ENCODE data around the gene WDR41. TPM values are rescaled to one million over a fixed set of nuclear protein-coding genes. Genes with fewer than 3 reads are reported as not detected.

WDR41 gene
- total RNA-seq, 3 donors from 2014 or later, result 49.8 to 75.2 (median 56.6) TPM

DNA sequence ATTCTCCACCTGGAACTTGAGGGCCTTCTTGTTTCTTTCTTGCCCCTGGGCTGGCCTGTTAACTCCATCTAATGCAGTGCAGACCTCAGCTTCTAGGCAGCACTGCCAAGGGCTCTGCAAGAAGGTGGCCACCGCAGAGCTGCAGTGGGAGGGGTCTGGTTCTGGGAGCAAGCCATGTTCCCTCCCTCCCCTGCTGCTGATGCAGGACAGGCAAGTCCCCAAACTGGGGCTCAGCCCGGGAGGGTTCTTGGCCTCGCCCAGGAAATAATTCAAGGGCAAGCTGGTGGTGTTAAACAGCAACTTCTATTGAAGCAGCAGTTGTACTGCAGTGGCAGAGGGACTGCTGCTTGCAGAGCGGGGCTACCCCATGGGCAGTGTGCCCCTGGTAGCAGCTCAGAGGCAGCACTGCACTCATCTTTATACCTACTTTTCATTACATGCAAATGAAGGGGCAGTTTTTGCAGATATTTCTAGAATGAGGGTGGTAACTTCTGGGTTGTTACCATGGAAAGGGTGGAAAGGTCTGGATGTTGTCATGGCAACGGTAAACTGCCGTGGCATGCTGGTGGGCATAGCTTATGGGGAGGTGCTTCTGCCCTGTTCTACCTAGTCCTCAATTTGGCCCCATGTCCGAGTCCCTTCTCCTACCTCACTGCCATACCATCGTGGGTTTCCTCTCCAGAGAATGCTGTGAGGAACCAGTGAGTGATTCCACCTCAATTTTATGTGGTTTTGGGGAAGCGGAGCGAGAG, 82.1 kb downstream of the WDR41 start:
- H3K36me3 ChIP-seq, result no peaks in the 10 kb centered on the region
- TF ChIP-seq, protein P1, sequence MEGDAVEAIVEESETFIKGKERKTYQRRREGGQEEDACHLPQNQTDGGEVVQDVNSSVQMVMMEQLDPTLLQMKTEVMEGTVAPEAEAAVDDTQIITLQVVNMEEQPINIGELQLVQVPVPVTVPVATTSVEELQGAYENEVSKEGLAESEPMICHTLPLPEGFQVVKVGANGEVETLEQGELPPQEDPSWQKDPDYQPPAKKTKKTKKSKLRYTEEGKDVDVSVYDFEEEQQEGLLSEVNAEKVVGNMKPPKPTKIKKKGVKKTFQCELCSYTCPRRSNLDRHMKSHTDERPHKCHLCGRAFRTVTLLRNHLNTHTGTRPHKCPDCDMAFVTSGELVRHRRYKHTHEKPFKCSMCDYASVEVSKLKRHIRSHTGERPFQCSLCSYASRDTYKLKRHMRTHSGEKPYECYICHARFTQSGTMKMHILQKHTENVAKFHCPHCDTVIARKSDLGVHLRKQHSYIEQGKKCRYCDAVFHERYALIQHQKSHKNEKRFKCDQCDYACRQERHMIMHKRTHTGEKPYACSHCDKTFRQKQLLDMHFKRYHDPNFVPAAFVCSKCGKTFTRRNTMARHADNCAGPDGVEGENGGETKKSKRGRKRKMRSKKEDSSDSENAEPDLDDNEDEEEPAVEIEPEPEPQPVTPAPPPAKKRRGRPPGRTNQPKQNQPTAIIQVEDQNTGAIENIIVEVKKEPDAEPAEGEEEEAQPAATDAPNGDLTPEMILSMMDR (IDR thresholded peaks at IDR 0.05), result no peak
- TF ChIP-seq POLR2A (IDR thresholded peaks at IDR 0.05) (no peak), POLR2AphosphoS5 (IDR thresholded peaks at IDR 0.05) (no peak)
- no peaks in the 10 kb centered on the region for H3K9me3 ChIP-seq
- H3K4me1 ChIP-seq, result no peaks in the 10 kb centered on the region
- no peak for DNase-seq (ENCODE audit: low spot score in 2 of 2)
- no peak overlapping the region for H3K4me3 ChIP-seq
- H3K27me3 ChIP-seq, result no peaks in the 10 kb centered on the region
- no peak overlapping the region for H3K27ac ChIP-seq
- intact Hi-C loops (cut with DNase I; ENCODE audit: low total_unique reads), result no loop called here

DNA sequence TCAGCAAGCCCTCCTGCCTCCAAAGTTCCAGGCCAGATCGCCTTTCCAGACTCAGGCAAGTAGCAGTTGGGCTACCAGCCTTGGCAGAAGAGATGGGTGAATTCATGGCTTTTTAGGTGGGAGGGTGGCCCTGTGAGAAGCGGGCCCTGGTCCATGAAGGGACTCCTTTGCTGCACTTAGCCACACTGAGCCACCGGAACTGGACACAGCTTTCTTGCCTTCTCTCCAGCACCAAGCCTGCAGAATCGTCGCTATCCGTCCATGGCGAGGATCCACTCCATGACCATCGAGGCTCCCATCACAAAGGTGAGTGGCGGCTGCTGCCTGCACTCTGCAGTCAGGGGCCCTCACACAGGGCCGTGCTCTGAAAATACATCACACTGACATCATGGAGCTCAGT, 85.0 kb downstream of the WDR41 start:
- intact Hi-C loops (cut with DNase I; ENCODE audit: low total_unique reads), result no loop called here

DNA sequence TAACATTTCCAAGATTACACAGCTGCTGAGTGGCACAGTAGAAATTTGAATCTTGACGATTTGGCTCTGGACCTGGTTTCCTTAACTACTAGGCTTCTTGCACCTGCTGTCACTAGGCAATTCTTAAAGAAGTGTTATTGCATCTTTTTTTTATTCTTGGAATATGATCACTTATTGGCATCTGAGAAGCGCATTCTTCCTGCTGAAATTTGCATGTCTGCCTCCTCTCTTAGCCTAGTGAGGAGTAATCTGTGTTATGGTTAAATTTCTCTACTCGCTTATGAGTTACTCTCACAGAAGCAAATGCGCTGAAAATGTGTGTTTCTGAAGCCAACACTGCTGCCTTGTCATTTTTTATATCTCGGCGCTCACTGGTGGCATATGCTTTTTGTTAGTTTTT, 89.3 kb downstream of the WDR41 start:
- H3K4me3 ChIP-seq, result no peak overlapping the region
- DNase-seq (ENCODE audit: low spot score in 2 of 2), result no peak
- TF ChIP-seq POLR2A (IDR thresholded peaks at IDR 0.05) (no peak), POLR2AphosphoS5 (IDR thresholded peaks at IDR 0.05) (no peak)
- TF ChIP-seq, protein P1 (IDR thresholded peaks at IDR 0.05), result no peak
- H3K4me1 ChIP-seq, result no peaks in the 10 kb centered on the region
- no peaks in the 10 kb centered on the region for H3K36me3 ChIP-seq
- H3K27me3 ChIP-seq, result no peaks in the 10 kb centered on the region
- intact Hi-C loops (cut with DNase I; ENCODE audit: low total_unique reads), result loop anchor here (5.0 kb wide), 1 partner anchor 295 kb away; no protein-coding TSS in a partner anchor
- H3K27ac ChIP-seq, result no peak overlapping the region
- no peaks in the 10 kb centered on the region for H3K9me3 ChIP-seq

More for the DNA sequence above, 85.0 kb downstream of the WDR41 start:
- Histone ChIP-seq H3K9me3 (no peaks in the 10 kb centered on the region), H3K4me1 (no peaks in the 10 kb centered on the region), H3K36me3 (no peaks in the 10 kb centered on the region), H3K4me3 (no peak overlapping the region), H3K27ac (no peak overlapping the region), H3K27me3 (no peaks in the 10 kb centered on the region)
- DNase-seq (ENCODE audit: low spot score in 2 of 2), result no peak
- TF ChIP-seq POLR2A (IDR thresholded peaks at IDR 0.05), result no peak
- TF ChIP-seq, protein P1 (IDR thresholded peaks at IDR 0.05), result no peak
- TF ChIP-seq POLR2AphosphoS5 (IDR thresholded peaks at IDR 0.05), result no peak

DNA sequence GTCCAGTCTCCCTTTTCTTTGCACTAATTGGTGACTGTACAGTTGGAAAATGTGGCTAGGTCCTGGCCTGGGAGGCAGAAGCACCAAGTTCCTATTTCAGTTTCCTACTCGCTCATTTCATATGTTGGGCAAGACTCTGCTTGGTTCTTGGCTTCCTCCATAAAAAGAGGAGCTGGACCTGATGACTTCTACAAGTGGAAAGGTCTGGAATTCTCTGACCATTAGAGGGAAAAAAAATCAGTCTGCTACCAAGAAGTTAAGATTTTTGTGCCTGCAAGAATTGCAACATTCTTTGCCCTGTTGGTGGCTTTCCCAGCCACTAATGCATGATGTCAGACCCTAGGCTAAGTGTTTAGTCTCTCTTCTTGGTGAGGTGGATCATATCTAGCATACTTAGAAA, 91.5 kb downstream of the WDR41 start:
- DNase-seq (ENCODE audit: low spot score in 2 of 2), result no peak
- H3K9me3 ChIP-seq, result no peaks in the 10 kb centered on the region
- no peaks in the 10 kb centered on the region for H3K36me3 ChIP-seq
- TF ChIP-seq POLR2AphosphoS5 (IDR thresholded peaks at IDR 0.05) (no peak), POLR2A (IDR thresholded peaks at IDR 0.05) (no peak)
- TF ChIP-seq, protein P1 (IDR thresholded peaks at IDR 0.05), result no peak
- H3K27me3 ChIP-seq, result no peaks in the 10 kb centered on the region
- intact Hi-C loops (cut with DNase I; ENCODE audit: low total_unique reads), result loop anchor here (5.0 kb wide), 1 partner anchor 293 kb away; no protein-coding TSS in a partner anchor
- H3K4me1 ChIP-seq, result no peaks in the 10 kb centered on the region
- no peak overlapping the region for H3K27ac ChIP-seq
- no peak overlapping the region for H3K4me3 ChIP-seq

DNA sequence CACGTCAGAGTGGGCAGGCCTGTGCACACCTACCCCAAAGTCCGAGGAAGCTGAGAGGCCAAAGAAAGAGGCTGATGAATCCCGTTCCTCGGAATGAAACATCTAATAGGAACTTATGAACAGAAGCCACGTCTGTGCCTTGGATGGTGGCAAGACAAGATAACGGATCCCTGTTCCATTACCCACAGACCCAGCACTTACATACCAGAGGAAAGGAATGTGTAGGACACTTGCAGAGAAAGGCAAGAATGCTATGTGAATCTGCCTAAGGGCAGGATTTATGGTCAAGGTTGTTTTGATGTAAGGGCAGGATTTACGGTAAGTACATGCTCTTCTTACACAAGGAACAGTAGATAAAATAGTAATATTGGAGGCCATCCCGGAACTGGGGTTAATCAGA, 93.2 kb downstream of the WDR41 start:
- H3K9me3 ChIP-seq, result no peaks in the 10 kb centered on the region
- no peak for DNase-seq (ENCODE audit: low spot score in 2 of 2)
- intact Hi-C loops (cut with DNase I; ENCODE audit: low total_unique reads), result no loop called here
- H3K4me1 ChIP-seq, result no peaks in the 10 kb centered on the region
- no peaks in the 10 kb centered on the region for H3K27me3 ChIP-seq
- no peak for TF ChIP-seq POLR2A (IDR thresholded peaks at IDR 0.05)
- TF ChIP-seq POLR2AphosphoS5 (IDR thresholded peaks at IDR 0.05), result no peak
- TF ChIP-seq, protein P1 (IDR thresholded peaks at IDR 0.05), result no peak
- H3K27ac ChIP-seq, result no peak overlapping the region
- no peak overlapping the region for H3K4me3 ChIP-seq
- H3K36me3 ChIP-seq, result no peaks in the 10 kb centered on the region
